ENCODE measurements around the gene PLCB1.

Gene PLCB1

GRCh38 chr20:8749986-8750385 lies 617.9 kb downstream of the PLCB1 start:
- DNase-seq = no peak

- DNase-seq = peak; percentile 43
Observed at GRCh38 chr20:8755340-8756118, 623.5 kb downstream of the PLCB1 start.

GRCh38 chr20:8756410-8756809 lies 624.3 kb downstream of the PLCB1 start:
- peak; percentile 76 for DNase-seq

- DNase-seq = peak; percentile 35
Observed at GRCh38 chr20:8757146-8757545, 625.1 kb downstream of the PLCB1 start.

- DNase-seq = no peak
Observed at GRCh38 chr20:8764344-8764962, 632.4 kb downstream of the PLCB1 start.

- DNase-seq = no peak
Observed at GRCh38 chr20:8766868-8767390, 634.9 kb downstream of the PLCB1 start.

DNA sequence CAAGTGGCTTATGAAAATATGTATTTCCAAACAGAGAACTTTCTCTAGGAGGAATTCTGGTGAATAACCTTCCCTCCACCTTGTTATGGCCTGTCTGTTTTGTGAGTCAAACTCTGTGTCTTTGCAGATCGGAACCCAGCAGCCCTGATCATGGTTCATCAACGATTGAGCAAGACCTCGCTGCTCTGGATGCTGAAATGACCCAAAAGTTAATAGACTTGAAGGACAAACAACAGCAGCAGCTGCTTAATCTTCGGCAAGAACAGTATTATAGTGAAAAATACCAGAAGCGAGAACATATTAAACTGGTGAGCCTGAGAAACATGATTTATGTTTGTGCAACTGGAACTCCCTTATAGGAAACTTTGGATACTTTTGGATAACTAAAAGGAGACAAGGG lies 642.3 kb downstream of the PLCB1 start:
- DNase-seq = no peak

GRCh38 chr20:8777911-8778310 lies 645.8 kb downstream of the PLCB1 start:
- no peak for DNase-seq

GRCh38 chr20:8778387-8778786 lies 646.3 kb downstream of the PLCB1 start:
- no peak for DNase-seq

DNA sequence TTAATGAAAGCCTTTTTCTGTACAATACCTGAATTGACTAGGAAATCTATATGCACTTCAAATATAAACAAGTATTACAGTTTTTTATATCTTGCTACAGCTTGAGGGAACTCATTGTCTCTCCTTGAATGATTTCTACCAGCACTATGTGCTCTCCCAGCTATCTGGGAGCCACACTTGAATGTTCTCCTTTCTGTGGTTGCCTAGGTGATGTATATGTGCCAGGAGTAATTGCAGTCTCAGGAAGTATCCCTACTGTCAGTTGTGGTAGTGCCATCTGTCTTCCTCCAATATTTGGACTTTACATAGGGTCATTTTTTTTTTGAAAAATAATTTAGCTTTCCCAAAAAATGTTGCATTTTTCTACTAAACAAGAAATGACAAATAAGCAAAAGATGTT lies 648.8 kb downstream of the PLCB1 start:
- no peak for DNase-seq

DNA sequence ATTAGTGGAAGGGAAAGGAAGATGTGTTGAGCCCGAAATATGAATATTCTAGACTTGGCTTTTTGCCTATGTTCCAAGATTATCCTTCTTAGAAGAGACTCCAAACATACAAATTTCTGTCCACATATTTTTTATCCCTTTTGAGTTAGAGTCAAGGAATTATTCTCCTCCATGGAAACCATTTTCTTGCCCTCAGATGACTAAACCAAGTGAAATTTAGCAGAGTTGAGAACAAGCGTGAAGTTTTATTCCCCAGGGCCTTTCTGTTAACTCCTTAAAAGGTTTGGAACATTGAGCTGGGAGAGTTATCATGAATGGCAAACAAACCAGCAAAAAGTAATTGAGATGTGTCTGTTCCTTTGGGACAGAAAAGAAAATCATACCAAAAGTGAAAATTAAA lies 650.7 kb downstream of the PLCB1 start:
- no peak for DNase-seq

GRCh38 chr20:8783734-8784133 lies 651.7 kb downstream of the PLCB1 start:
- DNase-seq = no peak

- no peak for DNase-seq
Observed at GRCh38 chr20:8786383-8786782, 654.3 kb downstream of the PLCB1 start.

- no peak for DNase-seq
Observed at GRCh38 chr20:8787090-8787489, 655.0 kb downstream of the PLCB1 start.

DNA sequence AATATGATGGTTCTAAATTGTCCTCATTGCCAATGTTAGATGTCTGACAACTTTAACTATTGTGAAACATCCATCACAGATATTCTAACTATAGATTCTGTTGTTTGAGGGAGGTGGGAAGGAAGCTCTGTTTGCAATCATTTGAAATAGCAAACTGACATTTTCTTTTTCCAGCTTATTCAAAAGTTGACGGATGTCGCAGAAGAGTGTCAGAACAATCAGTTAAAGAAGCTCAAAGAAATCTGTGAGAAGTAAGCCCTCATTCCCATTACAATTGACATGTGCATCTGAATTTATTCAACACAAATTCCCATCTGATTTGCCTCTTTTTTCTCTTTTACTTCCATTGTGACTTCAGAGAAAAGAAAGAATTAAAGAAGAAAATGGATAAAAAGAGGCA lies 656.2 kb downstream of the PLCB1 start:
- DNase-seq = no peak

GRCh38 chr20:8788831-8789230 lies 656.8 kb downstream of the PLCB1 start:
- DNase-seq = no peak

- peak; percentile 53 for DNase-seq
Observed at GRCh38 chr20:8790442-8791074, 658.5 kb downstream of the PLCB1 start.

DNA sequence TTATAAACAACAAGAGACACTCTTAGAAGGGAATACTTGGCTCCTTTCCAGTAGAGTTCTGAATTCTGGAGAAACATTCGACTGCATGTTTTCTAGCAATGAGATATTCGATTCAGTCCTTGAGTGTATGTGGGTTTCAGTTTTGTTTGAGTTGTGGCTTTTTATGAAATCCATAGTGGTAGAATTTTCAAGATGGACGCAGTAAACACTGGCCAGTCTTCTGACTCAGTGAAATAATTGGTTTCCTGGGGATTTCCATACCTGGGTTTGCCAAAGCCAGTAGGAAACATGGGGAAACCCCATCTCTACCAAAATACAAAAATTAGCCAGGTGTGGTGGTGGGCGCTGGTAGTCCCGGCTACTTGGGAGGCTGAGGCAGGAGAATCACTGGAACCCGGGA lies 663.3 kb downstream of the PLCB1 start:
- DNase-seq = no peak

- no peak for DNase-seq
Observed at GRCh38 chr20:8796088-8796660, 664.1 kb downstream of the PLCB1 start.

DNA sequence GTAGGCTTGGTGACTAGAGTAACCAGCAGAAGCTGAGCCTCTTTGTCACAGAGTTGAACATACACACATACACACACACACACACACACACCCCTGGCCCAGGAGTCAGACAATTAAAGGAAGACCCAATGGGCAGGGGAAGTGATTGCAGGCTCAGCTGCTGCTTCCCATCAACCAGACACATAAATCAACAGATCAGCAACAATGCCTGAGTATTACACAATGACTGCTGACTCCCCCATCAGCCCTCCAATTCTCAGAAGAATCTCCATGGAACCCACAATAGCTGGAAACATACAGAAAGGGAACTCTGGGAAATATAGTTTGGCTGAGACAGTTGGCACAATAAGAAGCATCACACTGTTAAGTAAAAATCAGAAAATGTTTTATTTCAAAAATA lies 666.4 kb downstream of the PLCB1 start:
- no peak for DNase-seq

DNA sequence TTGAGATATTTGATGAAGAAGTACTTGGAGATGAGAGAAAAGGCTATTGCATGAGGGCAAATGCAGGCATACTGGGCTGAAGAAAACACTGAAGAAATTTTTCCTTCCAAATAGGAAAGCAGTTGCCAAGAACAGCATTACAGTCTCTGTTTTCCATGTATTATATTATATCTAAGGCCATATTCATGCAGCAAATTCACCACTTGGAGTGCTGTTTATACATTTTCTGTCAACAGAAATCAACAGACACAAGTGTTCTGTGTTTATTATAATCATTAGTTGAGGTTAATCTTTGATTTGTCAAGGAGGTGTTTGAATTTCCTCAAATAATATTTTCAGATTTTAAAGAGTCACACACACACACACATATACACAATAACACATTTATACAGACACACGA lies 668.0 kb downstream of the PLCB1 start:
- DNase-seq = no peak

DNA sequence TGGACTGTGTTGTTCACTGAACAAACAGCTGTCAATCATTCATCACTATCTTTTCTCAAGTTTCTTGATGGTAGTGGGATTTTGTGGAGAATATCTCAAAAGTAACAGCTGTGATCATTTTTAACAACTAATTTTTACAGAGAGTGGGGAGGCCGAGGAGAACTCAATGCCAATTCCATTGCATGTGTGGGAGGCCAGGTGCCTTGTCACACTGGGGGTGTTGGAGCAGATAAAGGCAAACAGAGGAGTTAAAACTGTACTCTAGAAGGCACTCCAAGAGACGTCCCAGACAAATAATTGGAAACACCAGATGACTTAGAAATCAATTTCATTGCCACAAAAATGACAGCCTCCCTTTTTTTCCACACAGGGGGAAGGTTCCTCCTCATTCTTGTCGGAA lies 669.6 kb downstream of the PLCB1 start:
- DNase-seq = no peak

DNA sequence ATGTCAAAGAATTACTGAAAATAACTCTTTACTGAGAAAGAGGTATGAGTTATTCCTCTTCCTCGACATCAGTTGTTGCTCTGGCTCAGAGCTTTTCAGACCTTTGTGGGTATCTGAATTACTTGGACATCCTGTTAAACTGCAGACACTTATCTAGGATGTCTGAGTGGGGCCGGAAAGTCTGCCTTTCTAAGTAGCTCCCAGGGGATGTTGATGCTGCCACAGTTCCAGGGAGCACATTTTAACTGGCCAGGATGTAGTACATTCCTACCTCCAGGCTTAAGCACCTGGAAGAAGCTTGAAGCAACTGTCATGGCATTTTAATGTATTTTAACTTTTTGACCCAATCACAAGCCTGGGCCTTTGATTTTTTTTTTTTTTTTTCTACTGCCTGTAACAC lies 671.0 kb downstream of the PLCB1 start:
- DNase-seq = no peak

GRCh38 chr20:8803941-8804340 lies 671.9 kb downstream of the PLCB1 start:
- no peak for DNase-seq

All from NCI-H2029 (cell line).